GM10266 (cell line): ENCODE data around the gene MTRF1L.

Source experiments
- DNase-seq: peaks from one replicate; pipeline ENCODE4 v3.0.0; 2012; ENCODE audit errors: extremely low spot score
- TF ChIP-seq, protein P1 (sequence below): IDR thresholded peaks from 2 replicates; pipeline ENCODE4 v1.5.1; 2012; ENCODE audit warnings: mild to moderate bottlenecking, low read depth; ENCODE audit not compliant: control insufficient read depth, insufficient read depth; ENCODE audit errors: missing control alignments

Gene MTRF1L

GRCh38 chr6:153024709-153025017, 22.2 kb upstream of the MTRF1L start:
- DNase-seq, result no peak

GRCh38 chr6:153023977-153024708, 21.6 kb upstream of the MTRF1L start:
- peak; percentile 51 for DNase-seq
- TF ChIP-seq, protein P1, sequence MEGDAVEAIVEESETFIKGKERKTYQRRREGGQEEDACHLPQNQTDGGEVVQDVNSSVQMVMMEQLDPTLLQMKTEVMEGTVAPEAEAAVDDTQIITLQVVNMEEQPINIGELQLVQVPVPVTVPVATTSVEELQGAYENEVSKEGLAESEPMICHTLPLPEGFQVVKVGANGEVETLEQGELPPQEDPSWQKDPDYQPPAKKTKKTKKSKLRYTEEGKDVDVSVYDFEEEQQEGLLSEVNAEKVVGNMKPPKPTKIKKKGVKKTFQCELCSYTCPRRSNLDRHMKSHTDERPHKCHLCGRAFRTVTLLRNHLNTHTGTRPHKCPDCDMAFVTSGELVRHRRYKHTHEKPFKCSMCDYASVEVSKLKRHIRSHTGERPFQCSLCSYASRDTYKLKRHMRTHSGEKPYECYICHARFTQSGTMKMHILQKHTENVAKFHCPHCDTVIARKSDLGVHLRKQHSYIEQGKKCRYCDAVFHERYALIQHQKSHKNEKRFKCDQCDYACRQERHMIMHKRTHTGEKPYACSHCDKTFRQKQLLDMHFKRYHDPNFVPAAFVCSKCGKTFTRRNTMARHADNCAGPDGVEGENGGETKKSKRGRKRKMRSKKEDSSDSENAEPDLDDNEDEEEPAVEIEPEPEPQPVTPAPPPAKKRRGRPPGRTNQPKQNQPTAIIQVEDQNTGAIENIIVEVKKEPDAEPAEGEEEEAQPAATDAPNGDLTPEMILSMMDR, result peak; percentile 75

More at GRCh38 chr6:153024709-153025017, 22.2 kb upstream of the MTRF1L start:
- TF ChIP-seq, protein P1, result no peak

DNA sequence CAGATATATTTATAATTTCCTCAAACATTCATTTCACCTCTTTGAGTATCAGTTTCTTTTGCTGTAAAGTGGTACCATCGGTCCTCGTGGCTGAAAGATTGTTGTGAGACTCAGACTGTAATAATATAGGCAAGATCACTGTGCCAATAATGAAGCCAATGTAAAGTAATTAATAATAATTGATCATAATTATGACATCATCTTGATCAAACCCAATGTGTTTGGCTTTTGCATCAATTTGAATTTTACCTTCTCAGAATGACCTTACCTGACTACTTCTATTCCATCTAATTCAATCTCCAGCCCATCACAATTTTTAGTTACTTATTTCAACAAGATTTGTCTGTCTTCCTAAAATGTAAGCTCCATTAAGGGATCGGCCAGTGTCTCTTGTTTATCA, 15.8 kb upstream of the MTRF1L start:
- DNase-seq, result no peak
- TF ChIP-seq, protein P1, result no peak

DNA sequence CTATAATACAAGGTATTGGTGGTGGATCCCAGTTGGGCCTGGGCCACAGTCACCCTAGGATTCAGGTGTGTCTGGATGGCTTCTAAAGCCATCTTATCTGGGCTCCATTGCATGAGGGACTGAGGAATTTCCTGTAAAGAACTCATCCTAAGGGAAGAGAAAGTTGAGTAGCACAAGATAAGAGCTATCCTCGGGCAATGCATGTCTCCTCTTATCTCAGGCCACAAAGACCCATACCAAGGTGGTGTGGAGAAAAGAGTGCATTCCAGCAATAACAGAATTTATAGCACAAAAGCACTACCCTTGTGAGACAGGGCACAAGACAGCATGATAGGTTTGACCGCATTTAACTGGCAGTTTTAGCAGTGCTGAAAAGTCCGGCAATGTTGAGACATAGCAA, 14.3 kb upstream of the MTRF1L start:
- DNase-seq, result no peak
- TF ChIP-seq, protein P1, result no peak

- no peak for DNase-seq
- TF ChIP-seq, protein P1, result no peak
These were observed 12.7 kb upstream of the MTRF1L start for GRCh38 chr6:153015094-153015640.

GRCh38 chr6:153013438-153013837, 10.9 kb upstream of the MTRF1L start:
- TF ChIP-seq, protein P1, result no peak
- no peak for DNase-seq

DNA sequence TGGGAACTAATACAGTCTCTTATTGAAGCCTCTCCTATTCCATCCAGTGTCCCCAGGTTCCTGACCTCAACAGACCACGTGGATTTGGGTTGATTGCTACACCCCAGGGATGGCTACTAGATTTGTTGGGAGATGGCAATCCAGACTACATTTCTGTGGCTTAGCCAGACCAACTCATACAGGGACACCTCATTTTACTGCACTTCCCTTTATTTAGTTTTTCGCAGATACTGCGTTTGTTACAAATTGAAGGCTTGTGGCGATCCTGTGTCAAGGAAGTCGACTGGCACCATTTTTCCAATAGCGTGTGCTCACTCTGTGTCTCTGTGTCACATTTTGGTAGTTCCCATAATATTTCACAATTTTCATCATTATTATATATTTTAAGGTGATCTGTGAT, 10.3 kb upstream of the MTRF1L start:
- TF ChIP-seq, protein P1, result no peak
- DNase-seq, result no peak
